HL-60 (cell line): Measurements from ENCODE around the gene GABPB1.
A peak's percentile ranks its signal among the peaks of the same experiment; 100 is the strongest.
"Not testable (repeated sequence)": the region's sequence is repeated elsewhere in the genome, so short reads cannot be mapped to it uniquely, and the experiment has no call there.

Experiments used
- DNase-seq, 2 experiments: peaks; one replicate each; pipeline ENCODE4 v3.0.0-alpha.2; 2010 to 2020; ENCODE audit warnings: low read depth in 1 of 2, low spot score in 1 of 2
- H3K27ac ChIP-seq: fragments of 250-450 bp; sonication (Bioruptor Pico); replicated peaks from 2 replicates; pipeline ENCODE4 v1.5.1; 2020; ENCODE audit warnings: mild to moderate bottlenecking, moderate library complexity
- H3K27me3 ChIP-seq: fragments of 250-450 bp; sonication (Bioruptor Pico); 2 replicates; pipeline ENCODE4 v1.5.1; 2021; ENCODE audit warnings: mild to moderate bottlenecking, moderate library complexity; ENCODE audit not compliant: insufficient read depth, poor library complexity, severe bottlenecking
- H3K4me3 ChIP-seq: replicated peaks from 2 replicates; pipeline ENCODE4 v1.5.1; 2011; ENCODE audit warnings: mild to moderate bottlenecking, control low read depth, low read length; ENCODE audit not compliant: insufficient read depth
- GABPA ChIP-seq: IDR thresholded peaks from 2 replicates; pipeline ENCODE4 v1.6.1; 2012; ENCODE audit warnings: low read depth
- POLR2AphosphoS5 ChIP-seq: IDR thresholded peaks from 2 replicates; pipeline ENCODE4 v1.6.1; 2012; ENCODE audit warnings: low read depth
- SPI1 ChIP-seq: IDR thresholded peaks from 2 replicates; pipeline ENCODE4 v1.6.1; 2012; ENCODE audit warnings: low read depth, mild to moderate bottlenecking, borderline replicate concordance
- TF ChIP-seq, protein P1 (sequence below): IDR thresholded peaks from one replicate; pipeline ENCODE4 v1.5.1; 2011; ENCODE audit warnings: low read length, control low read depth, inconsistent platforms; ENCODE audit not compliant: insufficient read depth
- TF ChIP-seq, protein P2 (sequence below): IDR thresholded peaks from 2 replicates; pipeline ENCODE4 v1.6.1; 2012; ENCODE audit warnings: low read depth; ENCODE audit not compliant: insufficient replicate concordance

The GABPB1 gene

DNA sequence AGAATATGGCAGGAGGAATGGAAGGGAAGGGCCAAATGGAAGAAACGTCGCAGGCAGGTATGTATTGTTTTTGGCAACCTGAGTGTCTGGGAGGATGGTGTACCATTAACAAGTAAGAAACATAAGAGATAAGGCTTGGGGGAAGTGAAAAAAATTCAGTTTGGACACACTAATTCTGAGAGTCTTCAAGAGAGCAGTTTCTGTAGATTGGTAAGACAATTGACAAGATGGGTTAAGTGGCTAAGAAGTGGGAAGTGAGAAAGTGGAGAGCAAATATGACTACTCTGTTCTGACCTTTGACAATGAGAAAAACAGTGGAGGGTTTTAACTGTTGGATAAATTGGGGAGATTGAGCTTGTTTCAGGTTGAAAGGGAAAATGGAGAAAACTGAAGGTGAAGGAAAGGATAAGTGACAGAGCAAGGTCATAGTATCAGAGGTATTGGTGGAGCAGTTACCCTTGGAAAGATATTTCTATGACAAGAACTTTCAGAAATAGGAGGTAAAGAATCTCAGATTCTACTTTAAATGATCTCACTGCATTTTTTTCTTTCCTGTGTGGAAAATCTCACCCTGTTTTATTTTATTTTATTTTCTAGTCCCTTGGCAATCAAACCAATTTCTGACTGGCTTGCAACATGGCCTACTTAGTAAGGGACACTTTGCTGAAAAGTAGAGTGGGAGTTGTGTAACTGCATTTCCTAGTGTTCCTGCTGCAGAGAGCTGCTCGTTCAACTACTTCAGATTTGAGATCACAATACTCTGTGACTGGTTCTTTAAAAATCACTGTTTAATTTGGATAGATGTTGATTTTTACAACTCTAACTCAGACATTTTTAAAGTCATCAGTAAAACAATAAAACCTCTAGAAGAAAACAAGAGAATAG is 23.1 kb upstream of the GABPB1 start:
- no peaks in the 10 kb centered on the region for H3K27me3 ChIP-seq
- TF ChIP-seq, protein P1, sequence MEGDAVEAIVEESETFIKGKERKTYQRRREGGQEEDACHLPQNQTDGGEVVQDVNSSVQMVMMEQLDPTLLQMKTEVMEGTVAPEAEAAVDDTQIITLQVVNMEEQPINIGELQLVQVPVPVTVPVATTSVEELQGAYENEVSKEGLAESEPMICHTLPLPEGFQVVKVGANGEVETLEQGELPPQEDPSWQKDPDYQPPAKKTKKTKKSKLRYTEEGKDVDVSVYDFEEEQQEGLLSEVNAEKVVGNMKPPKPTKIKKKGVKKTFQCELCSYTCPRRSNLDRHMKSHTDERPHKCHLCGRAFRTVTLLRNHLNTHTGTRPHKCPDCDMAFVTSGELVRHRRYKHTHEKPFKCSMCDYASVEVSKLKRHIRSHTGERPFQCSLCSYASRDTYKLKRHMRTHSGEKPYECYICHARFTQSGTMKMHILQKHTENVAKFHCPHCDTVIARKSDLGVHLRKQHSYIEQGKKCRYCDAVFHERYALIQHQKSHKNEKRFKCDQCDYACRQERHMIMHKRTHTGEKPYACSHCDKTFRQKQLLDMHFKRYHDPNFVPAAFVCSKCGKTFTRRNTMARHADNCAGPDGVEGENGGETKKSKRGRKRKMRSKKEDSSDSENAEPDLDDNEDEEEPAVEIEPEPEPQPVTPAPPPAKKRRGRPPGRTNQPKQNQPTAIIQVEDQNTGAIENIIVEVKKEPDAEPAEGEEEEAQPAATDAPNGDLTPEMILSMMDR: no peak
- TF ChIP-seq GABPA: no peak
- TF ChIP-seq, protein P2, sequence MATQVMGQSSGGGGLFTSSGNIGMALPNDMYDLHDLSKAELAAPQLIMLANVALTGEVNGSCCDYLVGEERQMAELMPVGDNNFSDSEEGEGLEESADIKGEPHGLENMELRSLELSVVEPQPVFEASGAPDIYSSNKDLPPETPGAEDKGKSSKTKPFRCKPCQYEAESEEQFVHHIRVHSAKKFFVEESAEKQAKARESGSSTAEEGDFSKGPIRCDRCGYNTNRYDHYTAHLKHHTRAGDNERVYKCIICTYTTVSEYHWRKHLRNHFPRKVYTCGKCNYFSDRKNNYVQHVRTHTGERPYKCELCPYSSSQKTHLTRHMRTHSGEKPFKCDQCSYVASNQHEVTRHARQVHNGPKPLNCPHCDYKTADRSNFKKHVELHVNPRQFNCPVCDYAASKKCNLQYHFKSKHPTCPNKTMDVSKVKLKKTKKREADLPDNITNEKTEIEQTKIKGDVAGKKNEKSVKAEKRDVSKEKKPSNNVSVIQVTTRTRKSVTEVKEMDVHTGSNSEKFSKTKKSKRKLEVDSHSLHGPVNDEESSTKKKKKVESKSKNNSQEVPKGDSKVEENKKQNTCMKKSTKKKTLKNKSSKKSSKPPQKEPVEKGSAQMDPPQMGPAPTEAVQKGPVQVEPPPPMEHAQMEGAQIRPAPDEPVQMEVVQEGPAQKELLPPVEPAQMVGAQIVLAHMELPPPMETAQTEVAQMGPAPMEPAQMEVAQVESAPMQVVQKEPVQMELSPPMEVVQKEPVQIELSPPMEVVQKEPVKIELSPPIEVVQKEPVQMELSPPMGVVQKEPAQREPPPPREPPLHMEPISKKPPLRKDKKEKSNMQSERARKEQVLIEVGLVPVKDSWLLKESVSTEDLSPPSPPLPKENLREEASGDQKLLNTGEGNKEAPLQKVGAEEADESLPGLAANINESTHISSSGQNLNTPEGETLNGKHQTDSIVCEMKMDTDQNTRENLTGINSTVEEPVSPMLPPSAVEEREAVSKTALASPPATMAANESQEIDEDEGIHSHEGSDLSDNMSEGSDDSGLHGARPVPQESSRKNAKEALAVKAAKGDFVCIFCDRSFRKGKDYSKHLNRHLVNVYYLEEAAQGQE: no peak
- no peak for TF ChIP-seq SPI1
- DNase-seq: peak; percentile 39 to 41
- H3K4me3 ChIP-seq: no peak overlapping the region
- no peak overlapping the region for H3K27ac ChIP-seq

DNA sequence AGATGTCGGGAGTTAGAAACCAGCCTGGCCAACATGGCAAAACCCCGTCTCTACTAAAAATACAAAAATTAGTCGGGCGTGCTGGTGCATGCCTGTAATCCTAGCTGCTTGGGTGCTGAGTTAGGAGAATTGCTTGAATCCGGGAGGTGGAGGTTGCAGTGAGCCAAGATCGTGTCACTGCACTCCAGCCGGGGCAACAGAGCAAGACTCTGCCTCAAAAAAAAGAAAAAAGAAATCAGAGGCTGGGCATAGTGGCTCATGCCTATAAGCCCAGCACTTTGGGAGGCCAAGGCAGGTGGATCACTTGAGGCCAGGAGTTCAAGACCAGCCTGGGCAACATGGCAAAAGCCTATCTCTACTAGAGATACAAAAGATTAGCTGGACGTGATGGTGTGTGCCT is 14.6 kb upstream of the GABPB1 start:
- H3K4me3 ChIP-seq, H3K27ac ChIP-seq: not testable (repeated sequence)

DNA sequence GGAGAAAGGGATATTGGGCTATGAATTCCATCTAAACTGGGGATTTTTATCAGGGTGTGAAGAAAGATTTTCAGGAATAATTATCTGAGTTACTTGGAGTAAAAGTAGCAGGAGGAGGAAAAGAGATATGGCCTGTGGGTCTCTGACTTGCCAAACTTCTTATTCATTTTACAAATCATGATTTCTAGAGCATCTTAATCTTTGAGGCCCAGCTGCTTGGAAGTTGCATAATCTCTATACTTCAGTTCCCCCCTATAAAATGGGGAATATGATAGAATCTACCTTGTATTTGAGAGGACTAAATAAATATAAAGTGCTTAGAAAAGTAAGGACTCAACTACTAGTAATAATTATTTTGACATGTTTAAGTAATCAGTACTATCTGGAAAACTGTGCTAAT is 11.0 kb upstream of the GABPB1 start:
- no peak for TF ChIP-seq GABPA
- TF ChIP-seq, protein P2: no peak
- no peak for TF ChIP-seq POLR2AphosphoS5
- TF ChIP-seq SPI1: no peak
- TF ChIP-seq, protein P1: no peak
- no peak for DNase-seq
- Histone ChIP-seq H3K27me3 (no peaks in the 10 kb centered on the region), H3K4me3 (no peak overlapping the region), H3K27ac (no peak overlapping the region)

More for the DNA sequence above, 14.6 kb upstream of the GABPB1 start:
- H3K27me3 ChIP-seq, DNase-seq: not testable (repeated sequence)

DNA sequence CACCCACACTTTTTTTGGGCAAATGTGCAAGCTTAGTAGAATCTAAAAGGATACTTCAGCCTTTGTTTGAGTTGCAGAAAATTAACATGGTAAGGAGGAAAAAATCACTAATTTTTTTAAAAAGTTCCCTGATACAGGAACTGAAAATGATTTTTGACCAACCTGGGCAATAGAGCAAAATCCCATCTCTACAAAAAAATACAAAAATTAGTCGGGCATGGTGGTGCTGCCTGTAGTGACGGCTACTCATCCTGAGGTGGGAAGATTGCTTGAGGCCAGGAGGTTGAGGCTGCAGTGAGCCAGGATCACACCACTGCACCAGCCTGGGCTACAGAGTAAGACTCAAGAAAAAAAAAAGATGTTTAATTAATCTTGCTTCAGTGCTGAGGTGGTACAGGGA is 10.6 kb upstream of the GABPB1 start:
- TF ChIP-seq SPI1 (no peak), GABPA (no peak), POLR2AphosphoS5 (no peak)
- TF ChIP-seq, protein P1: no peak
- TF ChIP-seq, protein P2: no peak
- Histone ChIP-seq H3K27me3 (no peaks in the 10 kb centered on the region), H3K27ac (no peak overlapping the region), H3K4me3 (no peak overlapping the region)
- no peak for DNase-seq
